ENCODE measurements around the gene GDPD5.

Gene GDPD5

GRCh38 chr11:75498556-75499255, 27.0 kb downstream of the GDPD5 start:
- ATAC-seq (ENCODE audit: insufficient read depth, low read depth) (no peak), DNase-seq (no peak)
- H3K4me3 ChIP-seq (ENCODE audit: low read depth in 1 of 2, low read length in 2 of 2) = no peak overlapping the region
- no peak overlapping the region for H3K9ac ChIP-seq (ENCODE audit: low read depth, low read length)
- H3K9me3 ChIP-seq (ENCODE audit: insufficient read depth, low read length, severe bottlenecking) = no peaks in the 10 kb centered on the region
- H3K36me3 ChIP-seq (ENCODE audit: insufficient read depth, low read length) = no peaks in the 10 kb centered on the region
- no peak overlapping the region for H3K27ac ChIP-seq (ENCODE audit: low read length)
- H3K4me1 ChIP-seq (ENCODE audit: insufficient read depth, low read length) = no peaks in the 10 kb centered on the region
- H2AFZ ChIP-seq (ENCODE audit: low read depth, low read length) = no peak overlapping the region
- H3K27me3 ChIP-seq (ENCODE audit: insufficient read depth, low read length, poor library complexity) = no peaks in the 10 kb centered on the region
- H3K79me2 ChIP-seq (ENCODE audit: insufficient read depth, low read length) = no peaks in the 10 kb centered on the region
- 0 out of 2 replicates have a peak, but pooled peaks cover 4% of the 10 kb centered on the region for H4K20me1 ChIP-seq (ENCODE audit: insufficient read depth, low read length)
- H3K4me2 ChIP-seq (ENCODE audit: insufficient read depth, low read length) = no peak overlapping the region
- TF ChIP-seq CTCF (IDR thresholded peaks at IDR 0.05; ENCODE audit: borderline replicate concordance, extremely low read depth, low read length, poor library complexity, severe bottlenecking) (no peak), EZH2 (IDR thresholded peaks at IDR 0.05; ENCODE audit: borderline replicate concordance, low read depth, low read length, severe bottlenecking) (no peak)

GRCh38 chr11:75497788-75498409, 27.8 kb downstream of the GDPD5 start:
- Histone ChIP-seq H3K79me2 (ENCODE audit: insufficient read depth, low read length) (no peaks in the 10 kb centered on the region), H3K27ac (ENCODE audit: low read length) (no peak overlapping the region)

GRCh38 chr11:75496305-75496752, 29.4 kb downstream of the GDPD5 start:
- no peak for DNase-seq
- H3K4me3 ChIP-seq (ENCODE audit: low read depth in 1 of 2, low read length in 2 of 2) = no peak overlapping the region
- H4K20me1 ChIP-seq (ENCODE audit: insufficient read depth, low read length) = no peaks in the 10 kb centered on the region
- H2AFZ ChIP-seq (ENCODE audit: low read depth, low read length) = no peak overlapping the region
- H3K9ac ChIP-seq (ENCODE audit: low read depth, low read length) = no peak overlapping the region
- H3K79me2 ChIP-seq (ENCODE audit: insufficient read depth, low read length) = no peaks in the 10 kb centered on the region
- H3K9me3 ChIP-seq (ENCODE audit: insufficient read depth, low read length, severe bottlenecking) = no peaks in the 10 kb centered on the region
- H3K4me1 ChIP-seq (ENCODE audit: insufficient read depth, low read length) = peaks cover 8% of the 10 kb centered on the region; the same call in 1 of the 2 replicates
- ATAC-seq (ENCODE audit: insufficient read depth, low read depth) = no peak
- H3K4me2 ChIP-seq (ENCODE audit: insufficient read depth, low read length) = no peak overlapping the region
- H3K27me3 ChIP-seq (ENCODE audit: insufficient read depth, low read length, poor library complexity) = no peaks in the 10 kb centered on the region
- TF ChIP-seq CTCF (IDR thresholded peaks at IDR 0.05; ENCODE audit: borderline replicate concordance, extremely low read depth, low read length, poor library complexity, severe bottlenecking) = no peak
- no peak for TF ChIP-seq EZH2 (IDR thresholded peaks at IDR 0.05; ENCODE audit: borderline replicate concordance, low read depth, low read length, severe bottlenecking)
- H3K36me3 ChIP-seq (ENCODE audit: insufficient read depth, low read length) = no peaks in the 10 kb centered on the region
- H3K27ac ChIP-seq (ENCODE audit: low read length) = no peak overlapping the region

More at GRCh38 chr11:75497788-75498409, 27.8 kb downstream of the GDPD5 start:
- no peaks in the 10 kb centered on the region for H3K9me3 ChIP-seq (ENCODE audit: insufficient read depth, low read length, severe bottlenecking)
- no peaks in the 10 kb centered on the region for H3K4me1 ChIP-seq (ENCODE audit: insufficient read depth, low read length)
- H3K27me3 ChIP-seq (ENCODE audit: insufficient read depth, low read length, poor library complexity) = no peaks in the 10 kb centered on the region
- no peak overlapping the region for H3K4me3 ChIP-seq (ENCODE audit: low read depth in 1 of 2, low read length in 2 of 2)
- DNase-seq (no peak), ATAC-seq (ENCODE audit: insufficient read depth, low read depth) (no peak)
- TF ChIP-seq EZH2 (IDR thresholded peaks at IDR 0.05; ENCODE audit: borderline replicate concordance, low read depth, low read length, severe bottlenecking) = no peak
- no peak for TF ChIP-seq CTCF (IDR thresholded peaks at IDR 0.05; ENCODE audit: borderline replicate concordance, extremely low read depth, low read length, poor library complexity, severe bottlenecking)
- H4K20me1 ChIP-seq (ENCODE audit: insufficient read depth, low read length) = no peaks in the 10 kb centered on the region
- no peak overlapping the region for H2AFZ ChIP-seq (ENCODE audit: low read depth, low read length)
- H3K36me3 ChIP-seq (ENCODE audit: insufficient read depth, low read length) = no peaks in the 10 kb centered on the region
- no peak overlapping the region for H3K4me2 ChIP-seq (ENCODE audit: insufficient read depth, low read length)
- no peak overlapping the region for H3K9ac ChIP-seq (ENCODE audit: low read depth, low read length)
